ENCODE data around the gene REM1.
A peak's percentile ranks its signal among the peaks of the same experiment; 100 is the strongest.
"Not testable (repeated sequence)": the region's sequence is repeated elsewhere in the genome, so short reads cannot be mapped to it uniquely, and the experiment has no call there.

The REM1 gene

GRCh38 chr20:31484001-31484400, 8.9 kb downstream of the REM1 start:
- no peak for DNase-seq (ENCODE audit: low read depth)

GRCh38 chr20:31485450-31486339, 10.6 kb downstream of the REM1 start:
- no peak for DNase-seq (ENCODE audit: low read depth)

GRCh38 chr20:31488115-31488514, 13.0 kb downstream of the REM1 start:
- no peak for DNase-seq (ENCODE audit: low read depth)

- no peak for DNase-seq (ENCODE audit: low read depth)
Observed at GRCh38 chr20:31489152-31489551, 14.1 kb downstream of the REM1 start.

GRCh38 chr20:31490752-31491151, 15.7 kb downstream of the REM1 start:
- no peak for DNase-seq (ENCODE audit: low read depth)

GRCh38 chr20:31494131-31494530, 19.0 kb downstream of the REM1 start:
- DNase-seq (ENCODE audit: low read depth): no peak

- no peak for DNase-seq (ENCODE audit: low read depth)
Observed at GRCh38 chr20:31496761-31497295, 21.7 kb downstream of the REM1 start.

GRCh38 chr20:31497838-31498540, 22.9 kb downstream of the REM1 start:
- no peak for DNase-seq (ENCODE audit: low read depth)

- DNase-seq (ENCODE audit: low read depth): no peak
Observed at GRCh38 chr20:31500527-31500926, 25.4 kb downstream of the REM1 start.

GRCh38 chr20:31502884-31503673, 28.0 kb downstream of the REM1 start:
- DNase-seq (ENCODE audit: low read depth): peak; percentile 65

- no peak for DNase-seq (ENCODE audit: low read depth)
Observed at GRCh38 chr20:31505903-31506302, 30.8 kb downstream of the REM1 start.

GRCh38 chr20:31508517-31509244, 33.6 kb downstream of the REM1 start:
- DNase-seq (ENCODE audit: low read depth): no peak

- DNase-seq (ENCODE audit: low read depth): peak; percentile 84
Observed at GRCh38 chr20:31514154-31515071, 39.3 kb downstream of the REM1 start, which contains the start of gene HM13. Gene HM13 (plus strand): TSS chr20:31514442. CDS start chr20:31514552, 110 bp downstream.

- DNase-seq (ENCODE audit: low read depth): no peak
Observed at GRCh38 chr20:31515072-31515774, 40.1 kb downstream of the REM1 start.

- DNase-seq (ENCODE audit: low read depth): no peak
Observed at GRCh38 chr20:31515775-31516107, 40.7 kb downstream of the REM1 start.

GRCh38 chr20:31516166-31516565, 41.1 kb downstream of the REM1 start:
- no peak for DNase-seq (ENCODE audit: low read depth)

- DNase-seq (ENCODE audit: low read depth): no peak
Observed at GRCh38 chr20:31516651-31517050, 41.6 kb downstream of the REM1 start.

GRCh38 chr20:31517373-31517772, 42.3 kb downstream of the REM1 start:
- no peak for DNase-seq (ENCODE audit: low read depth)

GRCh38 chr20:31521267-31521666, 46.2 kb downstream of the REM1 start:
- DNase-seq (ENCODE audit: low read depth): not testable (repeated sequence)

- DNase-seq (ENCODE audit: low read depth): no peak
Observed at GRCh38 chr20:31522731-31523130, 47.6 kb downstream of the REM1 start.

All from T follicular helper cell (primary cell).